ENCODE measurements around the gene TMEM125. TPM values are rescaled to one million over a fixed set of nuclear protein-coding genes. Genes with fewer than 3 reads are reported as not detected.

TMEM125 gene
- not detected in 2 replicates for total RNA-seq

GRCh38 chr1:43269627-43270375 lies at the start of gene TMEM125:
Gene TMEM125 (plus strand): TSS chr1:43269983. CDS start chr1:43272723, 2,740 bp downstream.

GRCh38 chr1:43285269-43285990 lies 15.6 kb downstream of the TMEM125 start, which contains the start of gene C1orf210:
Gene C1orf210 (minus strand): TSS chr1:43285581. CDS start chr1:43283270, 2,311 bp downstream.

GRCh38 chr1:43300378-43301094 lies 30.8 kb downstream of the TMEM125 start, which contains the start of gene TIE1:
Gene TIE1 (plus strand): TSS chr1:43300982. CDS start chr1:43301072, 90 bp downstream.

Other genes with a start within 250 kb of the TMEM125 start
- gene EBNA1BP2, start 97.7 kb upstream of the TMEM125 start, total RNA-seq, result 118 and 127 TPM in 2 replicates
- gene CFAP57, start 97.7 kb upstream of the TMEM125 start, total RNA-seq, result 0.14 and 0.44 TPM in 2 replicates
- not detected in 2 replicates for gene C1orf210, start 15.6 kb downstream of the TMEM125 start, total RNA-seq
- gene TIE1, start 31.0 kb downstream of the TMEM125 start, total RNA-seq, result 0.57 TPM in 1 of 2 replicates, not detected in the other
- gene MPL, start 67.8 kb downstream of the TMEM125 start, total RNA-seq, result 0.86 TPM in 1 of 2 replicates, not detected in the other
- gene CDC20, start 89.0 kb downstream of the TMEM125 start, total RNA-seq, result 3.7 and 179 TPM in 2 replicates
- 66.3 and 93.5 TPM in 2 replicates for gene ELOVL1, start 98.0 kb downstream of the TMEM125 start, total RNA-seq
- 69.6 and 75.3 TPM in 2 replicates for gene MED8, start 119.8 kb downstream of the TMEM125 start, total RNA-seq
- gene SZT2, start 119.9 kb downstream of the TMEM125 start, total RNA-seq, result 32.8 and 46.4 TPM in 2 replicates
- 126 and 202 TPM in 2 replicates for gene HYI, start 183.9 kb downstream of the TMEM125 start, total RNA-seq